Dermis microvascular lymphatic vessel endothelial cell (primary cell): ENCODE data around the gene GCNT2. TPM values are rescaled to one million over a fixed set of nuclear protein-coding genes. Genes with fewer than 3 reads are reported as not detected.
"Not testable (repeated sequence)": the region's sequence is repeated elsewhere in the genome, so short reads cannot be mapped to it uniquely, and the experiment has no call there.

Experiments used
- DNase-seq, 2 donors: peaks; one replicate each; pipeline versions ENCODE4 v3.0.0 to v3.0.0-alpha.2; 2010; ENCODE audit warnings: low read depth in 2 of 2
- total RNA-seq: library from RNA; depleted of rRNA; stranded (reverse); fragments of >200 nt; gene quantifications from 2 replicates; pipeline ENCODE4 v1.2.1, GENCODE V29; 2014

The GCNT2 gene
- total RNA-seq, 1 donor from 2014 or later = 46.5 TPM

- no peak for DNase-seq
These were observed 59.4 kb downstream of the GCNT2 start for GRCh38 chr6:10580570-10580969.

GRCh38 chr6:10581402-10581801 lies 60.3 kb downstream of the GCNT2 start:
- DNase-seq = not testable (repeated sequence)

DNA sequence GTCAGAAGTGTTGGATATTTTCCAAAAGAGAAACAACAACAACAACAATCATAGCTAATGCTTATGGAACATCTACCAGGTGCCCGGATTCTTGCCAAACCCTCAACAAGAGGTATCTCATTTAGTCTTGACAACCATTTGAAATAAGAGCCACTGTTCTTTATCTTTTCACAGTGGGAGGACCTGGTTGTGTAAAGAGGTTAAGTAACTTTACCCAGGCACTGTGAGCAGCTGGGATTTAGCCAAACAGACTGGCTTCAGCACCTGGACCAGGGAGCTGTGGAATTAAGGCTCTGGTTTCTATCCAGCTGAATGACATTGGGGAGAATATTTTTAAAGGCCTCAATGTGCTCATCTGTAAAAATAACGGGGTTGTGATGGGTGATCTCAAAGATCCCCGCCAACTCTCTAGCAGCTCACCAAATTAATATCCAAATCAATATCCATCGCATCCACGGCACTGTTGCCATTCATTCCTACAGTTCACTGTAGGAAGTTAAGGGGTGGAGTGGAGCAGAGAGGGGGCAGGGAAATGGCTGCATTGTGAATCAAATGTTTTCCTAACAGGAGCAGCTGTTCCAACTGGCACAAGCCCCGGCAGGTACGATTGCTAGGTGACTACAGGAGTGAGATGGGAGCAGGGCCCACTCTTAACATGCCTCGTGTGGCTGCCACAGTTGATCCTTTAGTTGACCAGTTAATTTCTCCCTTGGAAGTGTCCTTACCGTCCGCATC lies 61.8 kb downstream of the GCNT2 start:
- DNase-seq = no peak

DNA sequence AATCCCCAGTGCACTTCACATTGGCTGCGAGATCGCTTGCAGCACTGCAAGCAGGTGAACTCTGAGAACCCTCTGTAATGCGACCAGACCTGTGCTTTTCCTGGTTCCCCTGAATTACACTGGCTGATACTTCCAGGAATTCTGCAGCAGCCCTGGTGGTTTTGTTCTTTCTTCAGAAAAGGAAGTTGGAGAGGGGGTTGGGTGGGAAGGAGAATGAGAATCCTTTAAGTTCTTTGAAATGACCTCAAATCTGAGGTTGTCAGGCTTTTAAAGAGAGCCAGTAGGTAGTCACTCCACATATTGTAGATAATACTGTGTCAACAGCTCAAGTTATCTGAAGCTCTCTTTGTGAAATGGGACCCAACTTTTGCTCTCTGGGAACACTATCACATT lies 62.4 kb downstream of the GCNT2 start:
- DNase-seq = no peak

DNA sequence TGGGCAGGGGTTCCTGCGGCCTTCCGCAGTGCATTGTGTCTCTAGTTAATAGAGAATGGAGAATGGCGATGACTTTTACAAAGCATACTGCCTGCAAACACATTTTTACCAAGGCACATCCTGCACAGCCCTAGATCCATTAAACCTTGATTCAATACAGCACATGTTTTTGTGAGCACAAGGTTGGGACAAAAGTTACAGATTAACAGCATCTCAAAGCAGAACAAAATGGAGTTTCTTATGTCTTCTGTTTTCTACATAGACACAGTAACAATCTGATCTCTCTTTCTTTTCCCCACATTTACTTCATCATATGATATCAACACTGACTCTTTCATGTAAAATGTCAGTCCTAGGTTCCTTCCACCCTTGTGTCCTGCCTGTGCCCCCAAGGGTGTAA lies 63.5 kb downstream of the GCNT2 start:
- no peak for DNase-seq

DNA sequence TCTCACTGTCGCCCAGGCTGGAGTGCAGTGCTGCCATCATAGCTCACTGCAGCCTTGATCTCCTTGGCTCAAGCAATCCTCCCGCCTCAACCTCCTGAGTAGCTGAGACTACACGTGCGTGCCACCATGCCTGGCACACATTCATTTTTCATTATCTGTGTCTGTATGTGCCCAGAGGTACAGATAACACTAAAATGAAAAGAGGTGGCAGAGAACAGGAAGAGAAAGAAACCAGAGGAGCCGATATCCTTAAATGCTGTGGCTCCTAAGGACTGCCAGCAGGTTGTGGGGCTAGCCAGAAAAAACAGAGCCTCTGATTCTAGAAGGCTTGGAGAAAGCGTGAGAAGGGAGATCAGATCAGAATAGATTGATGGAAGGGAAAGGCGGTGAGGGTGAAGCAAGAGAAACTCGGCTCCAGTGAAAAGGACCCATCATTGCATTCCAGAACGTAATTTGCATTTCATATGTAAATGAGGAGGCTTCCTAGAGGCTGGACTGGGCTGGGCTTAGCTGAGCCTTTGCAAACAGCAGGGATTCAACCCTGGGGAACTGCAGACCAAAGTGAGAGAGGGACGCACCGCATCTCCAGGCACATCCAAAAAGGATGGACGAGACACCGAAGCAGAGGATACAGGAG lies 64.2 kb downstream of the GCNT2 start:
- no peak for DNase-seq

DNA sequence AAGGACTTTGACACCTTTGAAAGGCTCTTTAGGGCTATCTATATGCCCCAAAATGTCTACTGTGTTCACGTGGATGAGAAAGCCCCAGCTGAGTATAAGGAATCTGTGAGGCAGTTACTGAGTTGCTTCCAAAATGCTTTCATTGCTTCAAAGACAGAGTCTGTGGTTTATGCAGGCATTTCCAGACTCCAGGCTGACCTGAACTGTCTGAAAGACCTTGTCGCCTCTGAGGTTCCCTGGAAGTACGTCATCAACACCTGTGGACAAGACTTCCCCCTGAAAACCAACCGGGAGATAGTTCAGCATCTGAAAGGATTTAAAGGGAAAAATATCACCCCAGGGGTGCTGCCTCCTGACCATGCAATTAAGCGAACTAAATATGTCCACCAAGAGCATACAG lies 65.2 kb downstream of the GCNT2 start:
- no peak for DNase-seq

- peak; percentile 68 to 78 for DNase-seq
These were observed 66.7 kb downstream of the GCNT2 start for GRCh38 chr6:10587656-10588406.

DNA sequence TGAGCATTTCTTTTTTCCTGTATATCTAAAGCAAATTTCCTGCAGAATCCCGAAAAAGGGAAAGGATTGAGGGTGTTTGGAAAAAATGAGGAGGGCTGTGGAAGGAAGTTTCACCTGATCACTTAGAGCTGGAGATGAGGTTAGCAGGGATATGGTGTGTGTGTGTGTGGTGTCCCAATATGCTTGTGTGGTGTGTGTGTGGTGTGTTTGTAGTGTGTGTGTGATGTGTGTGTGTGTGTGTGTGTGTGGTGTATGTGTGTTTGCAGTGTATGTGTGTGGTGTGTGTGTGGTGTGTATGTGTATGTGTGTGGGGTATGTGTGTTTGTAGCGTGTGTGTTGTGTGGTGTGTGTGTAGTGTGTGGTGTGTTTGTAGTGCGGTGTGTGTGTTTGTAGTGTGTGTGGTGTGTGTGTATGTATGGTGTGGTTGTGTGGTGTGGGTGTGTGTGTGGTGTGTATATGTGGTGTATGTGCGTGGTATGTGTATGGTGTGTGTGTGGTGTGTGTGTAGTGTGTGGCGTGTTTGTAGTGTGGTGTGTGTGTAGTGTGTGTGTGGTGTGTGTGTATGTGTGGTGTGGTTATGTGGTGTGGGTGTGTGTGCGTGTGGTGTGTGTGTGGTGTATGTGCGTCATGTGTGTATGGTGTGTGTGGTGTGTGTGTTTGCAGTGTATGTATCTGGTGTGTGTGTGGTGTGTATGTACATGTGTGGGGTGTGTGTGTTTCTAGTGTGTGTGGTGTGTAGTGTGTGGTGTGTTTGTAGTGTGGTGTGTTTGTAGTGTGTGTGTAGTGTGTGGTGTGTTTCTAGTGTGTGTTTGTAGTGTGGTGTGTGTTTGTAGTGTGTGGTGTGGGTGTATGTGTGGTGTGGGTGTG lies 67.6 kb downstream of the GCNT2 start:
- no peak for DNase-seq

DNA sequence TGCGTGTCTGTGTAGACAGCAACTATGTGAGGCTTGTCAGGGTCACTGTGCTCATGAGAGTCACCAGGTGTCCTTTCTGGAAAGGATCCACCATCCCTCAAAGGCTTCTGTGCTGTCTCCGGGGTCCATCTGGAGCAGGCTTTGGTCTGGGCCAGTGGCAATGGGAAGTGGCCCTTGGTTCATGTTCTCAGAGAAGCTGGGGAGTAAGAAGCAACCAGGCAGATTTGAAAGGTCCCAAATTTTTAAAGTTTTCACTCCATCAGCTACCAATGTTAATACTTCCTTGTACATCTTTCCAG lies 68.2 kb downstream of the GCNT2 start:
- no peak for DNase-seq

DNA sequence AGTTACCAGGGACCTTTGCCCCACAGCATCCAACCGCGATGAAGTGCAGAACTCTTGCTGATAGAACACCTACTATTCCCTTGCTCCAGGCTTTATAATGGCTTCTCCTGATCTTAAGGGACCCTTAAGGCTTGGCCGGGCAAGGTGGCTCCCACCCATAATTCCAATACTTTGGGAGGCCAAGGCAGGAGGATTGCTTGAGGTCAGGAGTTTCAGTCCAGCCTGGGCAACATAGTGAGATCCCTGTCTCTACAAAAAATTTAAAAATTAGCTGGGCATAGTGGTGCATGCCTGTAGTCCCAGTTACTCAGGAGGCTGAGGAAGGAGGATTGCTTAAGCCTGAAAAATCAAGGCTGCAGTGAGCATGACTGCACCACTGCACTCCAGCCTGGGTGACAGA lies 68.8 kb downstream of the GCNT2 start:
- DNase-seq = no peak

- DNase-seq = no peak
These were observed 70.4 kb downstream of the GCNT2 start for GRCh38 chr6:10591422-10592160.

DNA sequence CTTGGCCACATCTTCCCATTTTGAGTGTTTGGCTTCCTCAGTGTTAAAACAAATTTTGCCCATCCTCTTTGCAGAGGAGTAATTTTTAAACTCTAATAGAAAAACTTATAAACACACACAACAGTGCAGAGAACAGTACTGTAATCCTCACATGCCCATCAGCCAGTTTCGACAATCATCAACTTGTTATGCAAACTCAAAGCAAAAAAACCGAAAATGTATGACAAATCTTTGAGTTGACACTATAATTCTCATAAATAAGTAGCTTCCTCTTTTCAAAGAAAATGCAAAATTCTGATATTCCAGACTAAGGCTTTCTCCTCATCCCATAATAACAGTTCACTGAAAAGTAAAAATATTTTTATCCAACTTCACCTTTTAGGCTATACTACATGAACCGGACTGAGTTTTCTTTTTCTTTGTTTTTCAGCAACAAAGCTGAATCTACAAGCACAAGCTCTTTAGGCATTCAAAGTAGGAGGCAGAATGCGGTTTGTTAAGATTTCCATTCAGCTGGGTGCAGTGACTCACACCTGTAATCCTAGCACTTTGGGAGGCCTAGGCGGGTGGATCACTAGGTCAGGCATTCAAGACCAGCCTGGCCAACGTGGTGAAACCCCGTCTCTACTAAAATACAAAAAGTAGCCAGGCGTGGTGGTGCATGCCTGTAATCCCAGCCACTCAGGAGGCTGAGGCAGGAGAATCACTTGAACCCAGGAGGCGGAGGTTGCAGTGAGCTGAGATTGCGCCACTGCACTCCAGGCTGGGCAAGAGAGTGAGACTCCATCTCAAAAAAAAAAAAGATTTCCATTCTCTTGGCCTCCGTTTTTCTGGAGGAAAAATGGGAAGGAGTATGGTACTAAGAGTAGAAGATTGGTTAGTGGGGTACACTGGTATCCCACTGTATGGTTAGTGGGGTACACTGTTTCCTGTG lies 74.8 kb downstream of the GCNT2 start:
- no peak for DNase-seq

DNA sequence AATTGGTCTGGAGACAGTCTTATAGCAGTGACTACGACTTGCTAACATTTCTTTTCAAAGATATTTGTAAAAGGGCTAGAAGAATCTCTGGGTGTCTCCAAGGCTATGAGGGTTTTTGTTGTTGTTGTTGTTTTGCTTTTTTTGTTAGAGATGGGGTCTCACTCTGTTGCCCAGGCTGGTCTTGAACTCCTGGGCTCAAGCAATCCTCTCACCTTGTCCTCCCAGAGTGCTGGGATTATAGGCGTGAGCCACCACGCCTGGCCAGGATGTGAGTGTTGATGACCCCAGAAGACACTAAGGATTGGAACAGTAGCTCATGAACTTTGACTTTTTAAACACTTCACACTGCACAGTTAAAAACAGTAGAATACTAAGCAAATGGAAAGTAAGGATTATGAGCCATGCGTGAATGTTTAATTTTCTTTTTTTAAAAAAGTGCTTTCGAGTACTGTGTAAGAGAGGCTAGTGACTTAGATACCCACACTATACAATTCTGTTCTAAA lies 76.4 kb downstream of the GCNT2 start:
- DNase-seq = no peak

DNA sequence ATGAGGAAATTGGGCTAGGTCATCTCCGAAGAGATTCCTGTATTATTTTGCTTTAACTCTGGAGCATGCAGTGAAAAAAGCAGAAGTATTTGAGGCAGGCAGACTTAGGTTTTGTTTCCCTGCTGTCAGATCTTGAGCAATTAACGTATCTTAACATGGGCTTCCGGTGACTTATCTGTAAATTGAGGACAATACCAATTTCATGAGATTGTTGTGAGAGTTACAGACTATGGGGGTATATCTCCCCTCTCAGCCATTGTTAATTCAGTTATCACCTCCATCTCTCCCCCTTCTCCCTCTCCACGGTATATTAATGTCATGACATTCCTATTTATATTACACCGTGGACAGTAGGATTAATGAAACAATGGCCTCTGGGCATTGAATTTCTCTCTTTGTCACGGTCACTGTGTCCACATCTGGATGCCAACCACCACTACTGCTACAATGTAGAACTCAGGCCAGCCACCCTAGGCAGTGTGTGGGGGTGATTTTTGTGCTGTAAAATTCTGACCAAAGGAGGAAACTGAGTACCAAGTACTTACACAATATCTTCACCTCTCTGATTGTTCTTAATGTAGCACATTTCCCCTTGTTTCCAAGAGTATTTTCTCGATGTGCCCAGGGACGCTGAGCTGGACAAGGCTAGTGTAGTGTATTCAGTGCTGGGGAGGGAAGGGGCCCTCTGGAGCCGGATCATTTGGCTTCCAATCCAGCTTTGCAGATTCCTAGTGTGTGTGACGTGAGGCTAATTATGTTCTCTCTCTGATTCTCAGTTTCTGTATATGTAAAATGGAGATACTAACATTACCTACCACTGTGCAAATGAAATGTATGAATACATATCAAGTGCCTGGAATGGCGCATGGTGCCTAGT lies 77.2 kb downstream of the GCNT2 start:
- DNase-seq = no peak

DNA sequence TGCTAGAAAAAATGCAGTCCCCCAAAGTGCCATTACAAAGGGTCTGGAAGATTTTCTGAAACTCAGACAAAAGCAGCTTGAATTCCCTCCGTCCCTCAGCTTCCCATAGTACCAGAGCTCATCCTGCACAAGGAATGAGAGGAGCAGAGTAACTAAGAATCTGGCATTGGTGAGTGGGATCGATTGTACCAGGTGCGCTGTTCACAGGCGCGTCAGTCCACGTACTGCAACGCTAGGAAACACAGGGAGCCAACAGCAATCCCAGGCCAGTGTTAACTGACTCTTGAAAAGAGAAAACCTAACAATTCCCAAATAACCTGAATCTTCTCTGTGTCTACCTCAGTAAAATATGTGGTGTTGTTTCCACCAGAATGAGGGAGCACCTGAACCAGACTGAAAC lies 77.9 kb downstream of the GCNT2 start:
- DNase-seq = no peak

- not testable (repeated sequence) for DNase-seq
These were observed 79.5 kb downstream of the GCNT2 start for GRCh38 chr6:10600681-10601080.

GRCh38 chr6:10603219-10603618 lies 82.1 kb downstream of the GCNT2 start:
- no peak for DNase-seq

DNA sequence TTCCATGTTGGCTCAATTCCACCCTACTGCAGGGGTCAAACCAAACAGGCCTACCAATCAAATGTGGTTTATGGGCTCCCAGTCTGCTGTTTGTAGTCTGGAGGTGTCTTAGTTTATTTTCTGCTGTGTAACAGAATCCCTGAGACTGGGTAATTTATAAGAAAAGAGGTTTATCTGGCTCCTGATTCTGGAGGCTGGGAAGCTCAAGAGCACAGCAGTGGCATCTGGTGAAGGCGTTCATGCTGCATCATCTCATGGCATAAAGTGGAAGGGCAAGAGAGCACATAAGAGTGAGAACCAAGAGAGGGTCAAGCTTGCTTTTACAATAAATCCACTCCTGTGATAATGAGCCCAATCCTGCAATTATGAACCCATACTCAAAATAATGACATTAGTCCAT lies 87.9 kb downstream of the GCNT2 start:
- DNase-seq = no peak
